HG02678 (cell line): Measurements from ENCODE around the gene LRRC58.

Experiments
- ATAC-seq: cut with Tn5 transposase; IDR thresholded peaks from one replicate; pipeline ENCODE4 v1.9.1; 2021; ENCODE audit warnings: mild to moderate bottlenecking, moderate library complexity; ENCODE audit not compliant: unreplicated experiment

LRRC58 gene

DNA sequence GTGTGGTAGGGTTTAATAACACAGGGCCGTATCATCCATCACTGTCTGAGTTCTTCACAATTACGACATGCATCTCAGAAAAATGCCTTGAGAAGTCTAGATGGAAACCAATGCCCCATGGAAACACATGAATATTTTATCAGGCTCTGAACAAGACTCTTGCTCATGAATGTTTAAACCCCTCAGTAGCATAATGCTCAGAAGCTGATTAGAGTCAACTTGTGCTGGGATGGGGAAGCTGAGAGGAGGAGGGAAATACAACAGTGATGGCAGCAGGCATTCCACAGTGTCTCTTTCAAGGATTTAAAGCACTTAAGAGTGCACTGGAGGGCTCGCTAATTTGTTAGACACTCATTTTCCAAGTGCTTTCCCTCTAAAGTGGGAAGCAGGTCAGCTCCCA is 67.9 kb downstream of the LRRC58 start:
- no peak for ATAC-seq

DNA sequence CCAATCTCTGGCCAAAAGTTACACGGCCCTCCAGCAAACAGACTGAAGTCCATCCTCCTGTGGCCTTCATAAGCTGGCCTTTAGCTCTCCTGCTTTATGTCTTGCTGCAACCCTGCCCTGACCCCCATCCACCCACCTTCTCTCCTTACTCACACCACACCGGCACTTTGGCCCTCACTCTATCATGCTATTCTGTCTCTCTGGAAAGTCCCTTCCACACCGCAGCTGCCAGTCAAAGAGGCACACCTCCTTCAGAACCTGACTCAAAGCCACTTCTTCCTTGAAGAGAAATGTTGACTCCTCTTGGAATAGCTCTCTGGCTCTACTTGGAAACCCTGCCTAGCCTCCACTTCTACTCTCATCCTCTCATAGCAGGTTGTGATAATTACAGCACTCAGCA is 68.6 kb downstream of the LRRC58 start:
- no peak for ATAC-seq

DNA sequence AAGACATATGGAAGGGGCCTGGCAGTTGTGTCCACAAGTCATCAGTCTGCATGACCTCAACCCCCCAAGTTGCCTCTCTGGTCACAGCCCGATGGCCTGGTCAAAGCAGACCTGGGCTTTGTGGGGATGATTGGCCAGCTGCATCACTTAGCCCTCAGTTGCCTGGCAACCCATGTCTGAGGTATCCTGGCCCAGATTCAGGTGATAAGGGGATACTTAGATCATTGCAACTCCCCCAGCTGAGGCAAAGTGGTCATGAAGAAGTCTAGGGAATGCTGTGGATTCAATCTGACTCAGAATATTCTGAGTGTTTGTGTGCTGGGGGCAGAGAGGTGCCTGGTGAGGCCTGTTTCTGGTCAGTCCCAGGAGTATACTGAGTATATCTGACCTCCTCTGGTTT is 69.1 kb downstream of the LRRC58 start:
- no peak for ATAC-seq

DNA sequence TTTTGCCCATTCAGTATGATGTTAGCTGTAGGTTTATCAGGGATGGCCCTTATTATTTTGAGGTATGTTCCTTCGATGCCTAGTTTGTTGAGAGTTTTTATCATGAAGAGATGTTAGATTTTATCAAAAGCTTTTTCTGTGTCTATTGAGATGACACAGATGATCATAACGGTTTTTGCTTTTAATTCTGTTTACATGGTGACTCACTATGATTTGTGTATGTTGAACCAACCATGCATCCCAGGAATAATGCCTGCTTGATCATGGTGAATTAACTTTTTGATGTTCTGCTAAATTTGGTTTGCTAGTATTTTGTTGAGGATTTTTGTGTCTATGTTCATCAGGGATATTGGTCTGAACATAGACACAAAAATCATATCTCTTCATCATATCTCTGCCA is 72.4 kb downstream of the LRRC58 start:
- ATAC-seq: no peak

DNA sequence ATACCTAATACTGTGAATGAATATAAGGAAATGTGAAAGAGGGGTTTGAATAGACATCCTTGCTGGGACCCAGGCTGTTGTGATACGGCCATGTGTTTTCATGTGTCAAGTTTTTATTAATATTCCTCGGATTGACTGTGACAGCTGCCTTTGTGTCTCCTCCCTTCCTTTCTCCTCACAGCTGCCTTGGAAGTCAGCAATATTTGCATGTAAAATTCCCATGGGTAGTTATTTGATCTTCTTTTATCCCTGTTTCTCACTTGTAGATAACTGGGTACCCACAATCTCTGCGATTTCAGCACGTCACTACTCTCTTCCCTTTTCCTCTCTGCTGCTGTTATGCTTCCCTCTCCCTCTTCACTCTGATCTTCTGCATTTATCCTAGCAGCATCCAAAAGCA is 73.5 kb downstream of the LRRC58 start:
- no peak for ATAC-seq

DNA sequence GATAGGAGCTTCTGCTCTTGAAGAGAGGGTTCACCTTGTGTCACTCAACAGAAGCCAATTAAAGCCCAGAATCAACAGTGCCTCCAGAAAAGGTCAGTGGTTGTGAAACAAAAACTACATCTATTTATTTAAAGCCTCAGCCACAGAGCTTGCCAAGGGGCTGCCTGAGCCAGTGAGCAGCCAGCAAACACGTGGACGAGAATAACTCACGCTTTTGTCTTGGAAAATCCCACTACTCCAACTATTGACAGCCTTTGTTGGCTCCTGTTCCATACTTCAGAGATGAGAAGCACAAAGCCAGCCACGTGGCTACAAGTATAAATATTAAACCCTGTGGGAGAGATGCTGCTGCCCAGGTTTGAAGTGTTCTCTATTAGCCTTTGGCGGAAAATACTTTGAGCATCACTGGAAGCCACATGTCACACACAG is 74.4 kb downstream of the LRRC58 start:
- ATAC-seq: no peak
